Natural killer cell (primary cell): ENCODE measurements around the gene SLCO2A1. TPM values are rescaled to one million over a fixed set of nuclear protein-coding genes. Genes with fewer than 3 reads are reported as not detected.

Experiments
- ATAC-seq, 3 donors: fragments of 150-1000 bp in 2 of 3; fragments of 200-7000 bp in 1 of 3; cut with Tn5 transposase; 1 replicate in 1 of 3; 2 replicates in 2 of 3; pipeline ENCODE4 v1.10.0; 2021; ENCODE audit warnings: mild to moderate bottlenecking in 2 of 3, moderate library complexity in 2 of 3
- DNase-seq, 2 donors: peaks; one replicate each; pipeline versions ENCODE4 v3.0.0 to v3.0.0-alpha.2; 2013 to 2021; ENCODE audit warnings: mixed read lengths in 1 of 2
- H3K27ac ChIP-seq: one replicate; pipeline ENCODE4 v1.5.1; 2013; ENCODE audit warnings: mild to moderate bottlenecking, low read length
- H3K27me3 ChIP-seq: one replicate; pipeline ENCODE4 v1.6.1; 2013; ENCODE audit warnings: low read length; ENCODE audit not compliant: control insufficient read depth, insufficient read depth
- H3K36me3 ChIP-seq: one replicate; pipeline ENCODE4 v1.6.1; 2013; ENCODE audit warnings: low read length; ENCODE audit not compliant: control insufficient read depth, insufficient read depth
- H3K4me1 ChIP-seq: one replicate; pipeline ENCODE4 v1.6.1; 2013; ENCODE audit warnings: low read length; ENCODE audit not compliant: control insufficient read depth, insufficient read depth
- H3K4me3 ChIP-seq: one replicate; pipeline ENCODE4 v1.5.1; 2013; ENCODE audit warnings: low read length
- H3K9me3 ChIP-seq: one replicate; pipeline ENCODE4 v1.6.1; 2013; ENCODE audit warnings: low read length; ENCODE audit not compliant: control insufficient read depth, insufficient read depth
- H3K27ac Mint-ChIP-seq, 2 donors: one replicate each; pipeline ENCODE4 v1.8.0; 2022; ENCODE audit warnings: mild to moderate bottlenecking in 2 of 2, mixed read lengths in 2 of 2, moderate library complexity in 1 of 2
- H3K27me3 Mint-ChIP-seq, 2 donors: one replicate each; pipeline ENCODE4 v1.8.0; 2022; ENCODE audit warnings: low read depth in 2 of 2, mixed read lengths in 2 of 2
- H3K36me3 Mint-ChIP-seq: one replicate; pipeline ENCODE4 v1.8.0; 2022; ENCODE audit warnings: mixed read lengths
- H3K4me1 Mint-ChIP-seq, 2 donors: one replicate each; pipeline ENCODE4 v1.8.0; 2022; ENCODE audit warnings: mixed read lengths in 2 of 2
- H3K4me3 Mint-ChIP-seq: one replicate; pipeline ENCODE4 v1.8.0; 2022; ENCODE audit warnings: mild to moderate bottlenecking, moderate library complexity, mixed read lengths
- H3K9me3 Mint-ChIP-seq, 2 donors: one replicate each; pipeline ENCODE4 v1.8.0; 2022; ENCODE audit warnings: mixed read lengths in 2 of 2
- WGBS: methylation state at CpG from one replicate; pipeline ENCODE4 v1.1.7; 2013; ENCODE audit warnings: missing lambda C conversion rate; ENCODE audit not compliant: insufficient coverage; 5-methylcytosine and 5-hydroxymethylcytosine counted together
- intact Hi-C: fragments of 100-400 bp; cut with micrococcal nuclease; formaldehyde crosslinking; loops from one replicate; pipeline ENCODE4 v1.14.2; 2022
- total RNA-seq, 4 donors: library from RNA; stranded (reverse); fragments of 120-200 nt in 1 of 4; gene quantifications; one replicate each; pipeline versions ENCODE4 v1.2.3 to v1.2.4, GENCODE V29; 2013 to 2022
- TF ChIP-seq, protein P1 (sequence below): fragments of 200-600 bp; IDR thresholded peaks from one replicate; pipeline ENCODE4 v1.8.0; 2022; ENCODE audit warnings: antibody characterized with exemption

Gene SLCO2A1
- total RNA-seq, 3 donors from 2014 or later (not counting 1 experiment from before 2014, with no cell fraction given), result not detected

- WGBS, result 85% methylated on average over 7 of the region's 8 CpGs
- Histone ChIP-seq H3K27ac (no peak overlapping the region), H3K27me3 (no peaks in the 10 kb centered on the region), H3K36me3 (no peaks in the 10 kb centered on the region), H3K4me1 (no peaks in the 10 kb centered on the region), H3K4me3 (no peak overlapping the region), H3K9me3 (no peaks in the 10 kb centered on the region)
- Mint-ChIP-seq H3K4me1 (no peaks in the 10 kb centered on the region), H3K36me3 (no peaks in the 10 kb centered on the region), H3K4me3 (no peak overlapping the region), H3K27me3 (no peaks in the 10 kb centered on the region), H3K27ac (no peak overlapping the region), H3K9me3 (no peaks in the 10 kb centered on the region)
- TF ChIP-seq, protein P1, sequence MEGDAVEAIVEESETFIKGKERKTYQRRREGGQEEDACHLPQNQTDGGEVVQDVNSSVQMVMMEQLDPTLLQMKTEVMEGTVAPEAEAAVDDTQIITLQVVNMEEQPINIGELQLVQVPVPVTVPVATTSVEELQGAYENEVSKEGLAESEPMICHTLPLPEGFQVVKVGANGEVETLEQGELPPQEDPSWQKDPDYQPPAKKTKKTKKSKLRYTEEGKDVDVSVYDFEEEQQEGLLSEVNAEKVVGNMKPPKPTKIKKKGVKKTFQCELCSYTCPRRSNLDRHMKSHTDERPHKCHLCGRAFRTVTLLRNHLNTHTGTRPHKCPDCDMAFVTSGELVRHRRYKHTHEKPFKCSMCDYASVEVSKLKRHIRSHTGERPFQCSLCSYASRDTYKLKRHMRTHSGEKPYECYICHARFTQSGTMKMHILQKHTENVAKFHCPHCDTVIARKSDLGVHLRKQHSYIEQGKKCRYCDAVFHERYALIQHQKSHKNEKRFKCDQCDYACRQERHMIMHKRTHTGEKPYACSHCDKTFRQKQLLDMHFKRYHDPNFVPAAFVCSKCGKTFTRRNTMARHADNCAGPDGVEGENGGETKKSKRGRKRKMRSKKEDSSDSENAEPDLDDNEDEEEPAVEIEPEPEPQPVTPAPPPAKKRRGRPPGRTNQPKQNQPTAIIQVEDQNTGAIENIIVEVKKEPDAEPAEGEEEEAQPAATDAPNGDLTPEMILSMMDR, result no peak
- ATAC-seq, result no peak
- no peak for DNase-seq
- intact Hi-C loops, result no loop called here
Observed at GRCh38 chr3:134066651-134067530, 37.2 kb upstream of the SLCO2A1 start.

GRCh38 chr3:134066158-134066541 is 36.4 kb upstream of the SLCO2A1 start:
- Mint-ChIP-seq H3K4me3 (no peak overlapping the region), H3K27ac (no peak overlapping the region), H3K4me1 (no peaks in the 10 kb centered on the region), H3K36me3 (no peaks in the 10 kb centered on the region), H3K27me3 (no peaks in the 10 kb centered on the region), H3K9me3 (no peaks in the 10 kb centered on the region)
- intact Hi-C loops, result no loop called here
- H3K9me3 ChIP-seq, result no peaks in the 10 kb centered on the region
- no peak overlapping the region for H3K27ac ChIP-seq
- no peaks in the 10 kb centered on the region for H3K4me1 ChIP-seq
- no peaks in the 10 kb centered on the region for H3K36me3 ChIP-seq
- DNase-seq (no peak), ATAC-seq (no peak)
- TF ChIP-seq, protein P1, result no peak
- WGBS, result 85% methylated on average over 7 of the region's 7 CpGs
- H3K27me3 ChIP-seq, result no peaks in the 10 kb centered on the region
- H3K4me3 ChIP-seq, result no peak overlapping the region

DNA sequence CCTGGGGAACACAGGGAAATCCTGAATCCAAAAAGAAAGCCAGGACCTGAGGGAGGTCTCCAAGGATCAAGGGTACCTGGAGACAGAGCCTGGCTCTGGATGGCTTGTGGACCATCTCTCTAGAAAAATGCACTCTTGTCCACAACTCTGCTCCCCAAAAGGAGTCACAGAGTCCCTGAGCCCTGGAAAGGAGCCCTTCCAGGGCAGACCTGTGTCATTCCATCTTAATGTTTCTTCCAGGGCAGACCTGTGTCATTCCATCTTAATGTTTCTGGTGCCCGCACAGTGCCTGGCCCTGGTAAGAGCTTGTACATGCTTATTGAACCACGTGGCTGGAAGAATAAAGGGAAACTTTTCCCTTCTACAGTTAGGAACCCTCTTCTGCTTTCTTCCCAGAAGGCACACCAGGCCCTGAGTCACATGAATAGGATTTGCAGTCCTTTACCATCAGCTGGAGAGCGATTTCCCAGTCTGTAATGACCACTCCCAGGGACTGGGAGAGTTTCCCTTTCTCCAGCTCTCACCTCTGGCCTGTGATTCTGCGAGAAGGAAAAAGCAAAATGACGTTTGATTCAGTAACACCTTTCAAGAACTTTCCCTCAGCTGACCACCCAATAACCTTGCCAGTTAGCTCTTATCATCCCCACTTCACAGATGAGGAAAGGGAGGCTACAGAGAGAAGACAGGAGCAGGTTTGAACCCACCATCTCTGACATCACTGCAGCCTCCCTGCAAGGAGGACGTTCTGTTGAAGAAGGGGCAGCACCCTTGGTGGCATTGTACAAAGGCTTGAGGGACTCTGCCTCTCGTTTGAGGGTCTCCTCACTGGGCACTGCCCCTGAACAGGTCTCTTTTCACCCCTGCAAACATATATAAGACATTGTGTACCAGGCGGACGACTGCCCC is 35.8 kb upstream of the SLCO2A1 start:
- Mint-ChIP-seq H3K27me3 (no peaks in the 10 kb centered on the region), H3K36me3 (no peaks in the 10 kb centered on the region), H3K4me1 (no peaks in the 10 kb centered on the region), H3K27ac (no peak overlapping the region), H3K4me3 (no peak overlapping the region), H3K9me3 (no peaks in the 10 kb centered on the region)
- Histone ChIP-seq H3K27ac (no peak overlapping the region), H3K9me3 (no peaks in the 10 kb centered on the region), H3K4me1 (no peaks in the 10 kb centered on the region), H3K4me3 (no peak overlapping the region), H3K36me3 (no peaks in the 10 kb centered on the region), H3K27me3 (no peaks in the 10 kb centered on the region)
- WGBS, result 73% methylated on average over 9 of the region's 9 CpGs
- TF ChIP-seq, protein P1, result no peak
- intact Hi-C loops, result no loop called here
- ATAC-seq (no peak), DNase-seq (no peak)
